Muscle layer of colon (tissue), 2 donors: ENCODE results near the gene FSD1.
"Not testable (repeated sequence)": the region's sequence is repeated elsewhere in the genome, so short reads cannot be mapped to it uniquely, and the experiment has no call there.

Source experiments
- H3K27ac ChIP-seq: one replicate; pipeline ENCODE4 v1.7.0; 2013; ENCODE audit warnings: low read depth, mild to moderate bottlenecking, low read length, moderate library complexity
- H3K27me3 ChIP-seq, 2 donors: one replicate each; pipeline ENCODE4 v1.7.0; 2013; ENCODE audit warnings: low read length in 2 of 2, mild to moderate bottlenecking in 2 of 2; ENCODE audit not compliant: insufficient read depth in 2 of 2, control insufficient read depth in 1 of 2
- H3K36me3 ChIP-seq: one replicate; pipeline ENCODE4 v1.7.0; 2013; ENCODE audit warnings: mild to moderate bottlenecking, low read length; ENCODE audit not compliant: insufficient read depth
- H3K4me1 ChIP-seq: one replicate; pipeline ENCODE4 v1.7.0; 2013; ENCODE audit warnings: mild to moderate bottlenecking, low read length; ENCODE audit not compliant: insufficient read depth
- H3K4me3 ChIP-seq, 2 donors: one replicate each; pipeline ENCODE4 v1.7.0; 2013; ENCODE audit warnings: low read length in 2 of 2, low read depth in 1 of 2, mild to moderate bottlenecking in 1 of 2, moderate library complexity in 1 of 2
- H3K9ac ChIP-seq: one replicate; pipeline ENCODE4 v1.7.0; 2013; ENCODE audit warnings: low read length
- H3K9me3 ChIP-seq: one replicate; pipeline ENCODE4 v1.7.0; 2013; ENCODE audit warnings: mild to moderate bottlenecking, low read length
- donor health status: abdominal sarcoma.
- donor health status: Adenocarcinoma of cecum.

The FSD1 gene

GRCh38 chr19:4272894-4273293 is 31.5 kb upstream of the FSD1 start:
- Histone ChIP-seq H3K4me3 (no peak overlapping the region), H3K4me1 (no peaks in the 10 kb centered on the region), H3K27ac (no peak overlapping the region), H3K9ac (no peak overlapping the region), H3K27me3 (peaks cover under 1 to 2% of the 10 kb centered on the region in 2 donors), H3K9me3 (no peaks in the 10 kb centered on the region), H3K36me3 (peaks cover 12% of the 10 kb centered on the region)

GRCh38 chr19:4274321-4274686 is 30.1 kb upstream of the FSD1 start:
- not testable (repeated sequence) for H3K4me1 ChIP-seq

GRCh38 chr19:4277191-4277696 is 27.2 kb upstream of the FSD1 start:
- Histone ChIP-seq H3K27me3 (peaks cover 10 to 38% of the 10 kb centered on the region in 2 donors), H3K27ac (no peak overlapping the region), H3K4me1 (no peaks in the 10 kb centered on the region), H3K9ac (no peak overlapping the region), H3K36me3 (no peaks in the 10 kb centered on the region), H3K4me3 (no peak overlapping the region), H3K9me3 (no peaks in the 10 kb centered on the region)

More at GRCh38 chr19:4274321-4274686, 30.1 kb upstream of the FSD1 start:
- H3K4me3 ChIP-seq, H3K36me3 ChIP-seq, H3K9me3 ChIP-seq, H3K27ac ChIP-seq, H3K9ac ChIP-seq: not testable (repeated sequence)
- H3K27me3 ChIP-seq: peaks cover 3 to 15% of the 10 kb centered on the region in 2 donors

- Histone ChIP-seq H3K27me3 (peaks cover 10 to 38% of the 10 kb centered on the region in 2 donors), H3K4me1 (no peaks in the 10 kb centered on the region), H3K9me3 (no peaks in the 10 kb centered on the region), H3K4me3 (no peak overlapping the region), H3K9ac (no peak overlapping the region), H3K36me3 (no peaks in the 10 kb centered on the region), H3K27ac (no peak overlapping the region)
Measured at GRCh38 chr19:4278010-4278409, 26.4 kb upstream of the FSD1 start.

GRCh38 chr19:4278419-4279266 is 25.8 kb upstream of the FSD1 start, which contains the start of gene SHD:
TSS of gene SHD (plus strand) at chr19:4279266. CDS start at chr19:4280064, 798 bp downstream.
- Histone ChIP-seq H3K27ac (no peak within 1 kb of the TSS), H3K9ac (no peak within 1 kb of the TSS), H3K4me1 (no peaks in the 10 kb centered on the region), H3K4me3 (no peak within 1 kb of the TSS), H3K9me3 (no peaks in the 10 kb centered on the region), H3K36me3 (no peaks in the 10 kb centered on the region), H3K27me3 (peaks cover 10 to 38% of the 10 kb centered on the region in 2 donors)

- H3K27ac ChIP-seq: no peak overlapping the region
- H3K9me3 ChIP-seq: no peaks in the 10 kb centered on the region
- H3K27me3 ChIP-seq: peaks cover 10 to 38% of the 10 kb centered on the region in 2 donors
- no peaks in the 10 kb centered on the region for H3K36me3 ChIP-seq
- H3K4me1 ChIP-seq: no peaks in the 10 kb centered on the region
- H3K9ac ChIP-seq: no peak overlapping the region
- H3K4me3 ChIP-seq: no peak overlapping the region
Measured at GRCh38 chr19:4279267-4279529, 25.2 kb upstream of the FSD1 start.

- H3K36me3 ChIP-seq: no peaks in the 10 kb centered on the region
- no peaks in the 10 kb centered on the region for H3K9me3 ChIP-seq
- H3K4me3 ChIP-seq: no peak overlapping the region
- H3K27me3 ChIP-seq: peaks cover 12 to 40% of the 10 kb centered on the region in 2 donors
- H3K9ac ChIP-seq: no peak overlapping the region
- no peaks in the 10 kb centered on the region for H3K4me1 ChIP-seq
- H3K27ac ChIP-seq: no peak overlapping the region
Measured at GRCh38 chr19:4279530-4280422, 24.6 kb upstream of the FSD1 start.

GRCh38 chr19:4284176-4284958 is 20.0 kb upstream of the FSD1 start:
- H3K9ac ChIP-seq: no peak overlapping the region
- H3K9me3 ChIP-seq: no peaks in the 10 kb centered on the region
- H3K27me3 ChIP-seq: peaks cover 13 to 28% of the 10 kb centered on the region in 2 donors
- H3K4me3 ChIP-seq: no peak overlapping the region
- no peaks in the 10 kb centered on the region for H3K36me3 ChIP-seq
- H3K27ac ChIP-seq: no peak overlapping the region
- H3K4me1 ChIP-seq: no peaks in the 10 kb centered on the region

- Histone ChIP-seq H3K36me3 (no peaks in the 10 kb centered on the region), H3K27me3 (peaks cover 8 to 22% of the 10 kb centered on the region in 2 donors), H3K4me1 (no peaks in the 10 kb centered on the region), H3K9me3 (no peaks in the 10 kb centered on the region), H3K9ac (no peak overlapping the region), H3K27ac (no peak overlapping the region), H3K4me3 (no peak overlapping the region)
Measured at GRCh38 chr19:4284974-4285373, 19.4 kb upstream of the FSD1 start.

GRCh38 chr19:4286141-4286540 is 18.3 kb upstream of the FSD1 start:
- H3K9ac ChIP-seq, H3K27me3 ChIP-seq, H3K4me1 ChIP-seq, H3K36me3 ChIP-seq, H3K4me3 ChIP-seq, H3K9me3 ChIP-seq, H3K27ac ChIP-seq: not testable (repeated sequence)
